H9 (cell line): ENCODE measurements around the gene MBTD1. TPM values are rescaled to one million over a fixed set of nuclear protein-coding genes. Genes with fewer than 3 reads are reported as not detected.

Source experiments
- DNase-seq: peaks from one replicate; pipeline ENCODE4 v3.0.0-alpha.2; 2017
- H2AFZ ChIP-seq: one replicate; pipeline ENCODE4 v1.6.1; 2013; ENCODE audit warnings: mild to moderate bottlenecking, low read length, control low read depth, moderate library complexity
- H2AK5ac ChIP-seq: 2 replicates; pipeline ENCODE4 v1.6.1; 2013; ENCODE audit warnings: low read length, control low read depth, mixed read lengths; ENCODE audit not compliant: insufficient read length
- H2BK120ac ChIP-seq: one replicate; pipeline ENCODE4 v1.6.1; 2013; ENCODE audit warnings: low read depth, mild to moderate bottlenecking, low read length, control low read depth, inconsistent platforms; ENCODE audit not compliant: poor library complexity, severe bottlenecking
- H2BK12ac ChIP-seq: 2 replicates; pipeline ENCODE4 v1.6.1; 2013; ENCODE audit warnings: low read length, control low read depth, mixed read lengths, low read depth; ENCODE audit not compliant: insufficient read length
- H2BK15ac ChIP-seq: 2 replicates; pipeline ENCODE4 v1.6.1; 2013; ENCODE audit warnings: low read depth, low read length, control low read depth
- H2BK20ac ChIP-seq: one replicate; pipeline ENCODE4 v1.6.1; 2013; ENCODE audit warnings: low read depth, mild to moderate bottlenecking, low read length, control low read depth, inconsistent platforms; ENCODE audit not compliant: poor library complexity, severe bottlenecking
- H2BK5ac ChIP-seq: 2 replicates; pipeline ENCODE4 v1.6.1; 2013; ENCODE audit warnings: low read length, control low read depth, mixed read lengths; ENCODE audit not compliant: insufficient read length
- H3K14ac ChIP-seq: 2 replicates; pipeline ENCODE4 v1.6.1; 2013; ENCODE audit warnings: low read length, control low read depth; ENCODE audit not compliant: insufficient read depth
- H3K18ac ChIP-seq: 2 replicates; pipeline ENCODE4 v1.6.1; 2013; ENCODE audit warnings: low read depth, mild to moderate bottlenecking, mixed read lengths, low read length, control low read depth; ENCODE audit not compliant: insufficient read length
- H3K23ac ChIP-seq: 2 replicates; pipeline ENCODE4 v1.6.1; 2013; ENCODE audit warnings: low read length, control low read depth, mixed read lengths, low read depth; ENCODE audit not compliant: insufficient read length
- H3K23me2 ChIP-seq: 2 replicates; pipeline ENCODE4 v1.6.1; 2013; ENCODE audit warnings: low read depth, mild to moderate bottlenecking, mixed read lengths, low read length, control low read depth; ENCODE audit not compliant: insufficient read length, poor library complexity, severe bottlenecking
- H3K27ac ChIP-seq: 2 replicates; pipeline ENCODE4 v1.5.1; 2013; ENCODE audit warnings: low read length, control low read depth, mixed read lengths, low read depth; ENCODE audit not compliant: insufficient read length
- H3K27me3 ChIP-seq: 2 replicates; pipeline ENCODE4 v1.6.1; 2013; ENCODE audit warnings: low read length, control low read depth, inconsistent platforms; ENCODE audit not compliant: insufficient read depth
- H3K4ac ChIP-seq: 2 replicates; pipeline ENCODE4 v1.6.1; 2013; ENCODE audit warnings: low read depth, mild to moderate bottlenecking, control low read depth, inconsistent platforms, low read length, moderate library complexity
- H3K4me1 ChIP-seq: 2 replicates; pipeline ENCODE4 v1.6.1; 2013; ENCODE audit warnings: low read length, control low read depth, inconsistent platforms; ENCODE audit not compliant: insufficient read depth
- H3K4me2 ChIP-seq: 2 replicates; pipeline ENCODE4 v1.6.1; 2013; ENCODE audit warnings: low read length, control low read depth, mixed read lengths; ENCODE audit not compliant: insufficient read length, insufficient read depth
- H3K56ac ChIP-seq: 2 replicates; pipeline ENCODE4 v1.6.1; 2013; ENCODE audit warnings: low read depth, mild to moderate bottlenecking, mixed read lengths, low read length, control low read depth; ENCODE audit not compliant: insufficient read length
- H3K79me1 ChIP-seq: 2 replicates; pipeline ENCODE4 v1.6.1; 2013; ENCODE audit warnings: low read depth, mild to moderate bottlenecking, moderate library complexity, low read length, control low read depth, inconsistent platforms; ENCODE audit not compliant: insufficient read depth, poor library complexity, severe bottlenecking
- H3K79me2 ChIP-seq: 2 replicates; pipeline ENCODE4 v1.6.1; 2013; ENCODE audit warnings: low read length, control low read depth, inconsistent platforms; ENCODE audit not compliant: insufficient read depth
- H3K9ac ChIP-seq: 2 replicates; pipeline ENCODE4 v1.6.1; 2013; ENCODE audit warnings: low read length, control low read depth, mixed read lengths; ENCODE audit not compliant: insufficient read length; ENCODE audit errors: extremely low read depth
- H3K9me3 ChIP-seq: one replicate; pipeline ENCODE4 v1.6.1; 2013; ENCODE audit warnings: low read depth, low read length, inconsistent platforms; ENCODE audit not compliant: control insufficient read depth
- H3T11ph ChIP-seq: one replicate; pipeline ENCODE4 v1.6.1; 2013; ENCODE audit warnings: mild to moderate bottlenecking, low read length, control low read depth, inconsistent platforms
- H4K20me1 ChIP-seq: one replicate; pipeline ENCODE4 v1.6.1; 2013; ENCODE audit not compliant: control insufficient read depth, insufficient read length, insufficient read depth
- H4K5ac ChIP-seq: 2 replicates; pipeline ENCODE4 v1.6.1; 2013; ENCODE audit warnings: low read depth, mild to moderate bottlenecking, mixed read lengths, low read length, control low read depth; ENCODE audit not compliant: insufficient read length
- H4K8ac ChIP-seq: replicated peaks from 2 replicates; pipeline ENCODE4 v1.6.1; 2013; ENCODE audit warnings: low read length, control low read depth, mixed read lengths, low read depth; ENCODE audit not compliant: insufficient read length
- H4K91ac ChIP-seq: 2 replicates; pipeline ENCODE4 v1.6.1; 2013; ENCODE audit warnings: low read depth, mild to moderate bottlenecking, moderate library complexity, mixed read lengths, low read length, control low read depth; ENCODE audit not compliant: insufficient read length
- H3K27ac Mint-ChIP-seq, 3 experiments: 2 replicates in 2 of 3; 3 replicates in 1 of 3; pipeline ENCODE4 v1.8.0; 2020 to 2021; ENCODE audit warnings: mixed read lengths in 3 of 3, mild to moderate bottlenecking in 1 of 3, moderate library complexity in 1 of 3
- H3K27me3 Mint-ChIP-seq: 2 replicates; pipeline ENCODE4 v1.8.0; 2021; ENCODE audit warnings: low read depth, mild to moderate bottlenecking, moderate library complexity, mixed read lengths
- H3K36me3 Mint-ChIP-seq, 3 experiments: 2 replicates in 2 of 3; 3 replicates in 1 of 3; pipeline ENCODE4 v1.8.0; 2020 to 2021; ENCODE audit warnings: low read depth in 3 of 3, mixed read lengths in 3 of 3; ENCODE audit not compliant: insufficient read depth in 1 of 3
- H3K4me1 Mint-ChIP-seq, 2 experiments: 2 replicates each; pipeline ENCODE4 v1.8.0; 2020; ENCODE audit warnings: mixed read lengths in 2 of 2
- H3K4me3 Mint-ChIP-seq, 2 experiments: 2 replicates in 1 of 2; 3 replicates in 1 of 2; pipeline ENCODE4 v1.8.0; 2020 to 2021; ENCODE audit warnings: mild to moderate bottlenecking in 2 of 2, mixed read lengths in 2 of 2, moderate library complexity in 1 of 2
- H3K9me3 Mint-ChIP-seq, 2 experiments: 2 replicates in 1 of 2; 3 replicates in 1 of 2; pipeline ENCODE4 v1.8.0; 2020; ENCODE audit warnings: mild to moderate bottlenecking in 2 of 2, mixed read lengths in 2 of 2, moderate library complexity in 1 of 2
- WGBS: extraction: QIAGEN DNeasy Blood & Tissue Kit; methylation state at CpG from one replicate; pipeline ENCODE4 v1.1.7; 2013; ENCODE audit warnings: missing lambda C conversion rate, low lambda C conversion rate, mixed read lengths; ENCODE audit not compliant: insufficient read length; ENCODE audit errors: extremely low coverage; 5-methylcytosine and 5-hydroxymethylcytosine counted together
- total RNA-seq: library from RNA; stranded (reverse); gene quantifications from 2 replicates; pipeline ENCODE4 v1.2.1, GENCODE V29; 2021
- TF ChIP-seq, protein P1 (sequence below): fragments of 200-600 bp; sonication (generic); conservative IDR thresholded peaks from 3 replicates; pipeline ENCODE4 v1.8.0; 2021; ENCODE audit warnings: antibody characterized with exemption, mild to moderate bottlenecking

The MBTD1 gene
- total RNA-seq, 1 experiment from 2014 or later, result 49.6 TPM

DNA sequence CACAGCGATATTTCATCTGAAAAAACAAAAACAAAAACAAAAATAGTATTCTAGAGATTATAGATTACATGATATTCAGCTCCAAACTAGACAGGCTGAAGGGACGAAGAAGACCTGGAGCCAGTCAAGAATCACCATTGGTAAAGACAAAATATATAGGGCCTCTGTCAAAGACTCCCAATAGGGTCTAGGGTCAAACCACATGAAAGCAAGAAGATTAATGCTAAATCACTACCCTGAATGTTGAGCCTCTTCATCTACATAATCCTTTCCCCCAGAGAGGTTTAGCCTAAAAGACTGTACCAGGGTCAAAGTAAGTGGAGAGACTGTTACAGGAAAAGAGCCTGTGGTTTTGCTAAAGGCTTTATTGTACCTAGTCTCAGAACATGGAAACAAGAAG lies 117.3 kb downstream of the MBTD1 start:
- WGBS, result no CpG with 5 or more reads among the region's 2 CpGs
- Histone ChIP-seq H3K23ac (no peak overlapping the region), H2AK5ac (no peak overlapping the region), H4K91ac (no peak overlapping the region), H4K20me1 (no peaks in the 10 kb centered on the region), H3K79me1 (no peaks in the 10 kb centered on the region), H3K4me2 (no peak overlapping the region), H2AFZ (no peak overlapping the region), H3T11ph (no peak overlapping the region), H3K18ac (no peak overlapping the region), H3K23me2 (no peaks in the 10 kb centered on the region), H3K4me1 (no peaks in the 10 kb centered on the region), H2BK20ac (no peak overlapping the region), H4K5ac (no peak overlapping the region), H2BK120ac (no peak overlapping the region), H2BK12ac (no peak overlapping the region), H3K14ac (no peak overlapping the region), H3K27ac (no peak overlapping the region), H2BK15ac (no peak overlapping the region), H3K9ac (no peak overlapping the region), H3K56ac (no peak overlapping the region), H3K27me3 (no peaks in the 10 kb centered on the region), H2BK5ac (no peak overlapping the region), H4K8ac (no peak overlapping the region), H3K79me2 (no peaks in the 10 kb centered on the region), H3K9me3 (no peaks in the 10 kb centered on the region), H3K4ac (no peak overlapping the region)
- DNase-seq, result no peak
- H3K9me3 Mint-ChIP-seq, result no peaks in the 10 kb centered on the region; a peak in 1 of 5 replicates
- no peaks in the 10 kb centered on the region for H3K36me3 Mint-ChIP-seq
- no peaks in the 10 kb centered on the region for H3K27me3 Mint-ChIP-seq
- no peak overlapping the region for H3K4me3 Mint-ChIP-seq
- no peak overlapping the region for H3K27ac Mint-ChIP-seq
- TF ChIP-seq, protein P1, sequence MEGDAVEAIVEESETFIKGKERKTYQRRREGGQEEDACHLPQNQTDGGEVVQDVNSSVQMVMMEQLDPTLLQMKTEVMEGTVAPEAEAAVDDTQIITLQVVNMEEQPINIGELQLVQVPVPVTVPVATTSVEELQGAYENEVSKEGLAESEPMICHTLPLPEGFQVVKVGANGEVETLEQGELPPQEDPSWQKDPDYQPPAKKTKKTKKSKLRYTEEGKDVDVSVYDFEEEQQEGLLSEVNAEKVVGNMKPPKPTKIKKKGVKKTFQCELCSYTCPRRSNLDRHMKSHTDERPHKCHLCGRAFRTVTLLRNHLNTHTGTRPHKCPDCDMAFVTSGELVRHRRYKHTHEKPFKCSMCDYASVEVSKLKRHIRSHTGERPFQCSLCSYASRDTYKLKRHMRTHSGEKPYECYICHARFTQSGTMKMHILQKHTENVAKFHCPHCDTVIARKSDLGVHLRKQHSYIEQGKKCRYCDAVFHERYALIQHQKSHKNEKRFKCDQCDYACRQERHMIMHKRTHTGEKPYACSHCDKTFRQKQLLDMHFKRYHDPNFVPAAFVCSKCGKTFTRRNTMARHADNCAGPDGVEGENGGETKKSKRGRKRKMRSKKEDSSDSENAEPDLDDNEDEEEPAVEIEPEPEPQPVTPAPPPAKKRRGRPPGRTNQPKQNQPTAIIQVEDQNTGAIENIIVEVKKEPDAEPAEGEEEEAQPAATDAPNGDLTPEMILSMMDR, result no peak
- H3K4me1 Mint-ChIP-seq, result peaks cover 13 to 16% of the 10 kb centered on the region in 2 experiments
